Measurements from ENCODE around the gene PCDHGA7. TPM values are rescaled to one million over a fixed set of nuclear protein-coding genes. Genes with fewer than 3 reads are reported as not detected.
"Not testable (repeated sequence)": the region's sequence is repeated elsewhere in the genome, so short reads cannot be mapped to it uniquely, and the experiment has no call there.

The PCDHGA7 gene
- total and polyA plus RNA-seq, 3 experiments from 2014 or later: 0.09 TPM; not detected in 2

DNA sequence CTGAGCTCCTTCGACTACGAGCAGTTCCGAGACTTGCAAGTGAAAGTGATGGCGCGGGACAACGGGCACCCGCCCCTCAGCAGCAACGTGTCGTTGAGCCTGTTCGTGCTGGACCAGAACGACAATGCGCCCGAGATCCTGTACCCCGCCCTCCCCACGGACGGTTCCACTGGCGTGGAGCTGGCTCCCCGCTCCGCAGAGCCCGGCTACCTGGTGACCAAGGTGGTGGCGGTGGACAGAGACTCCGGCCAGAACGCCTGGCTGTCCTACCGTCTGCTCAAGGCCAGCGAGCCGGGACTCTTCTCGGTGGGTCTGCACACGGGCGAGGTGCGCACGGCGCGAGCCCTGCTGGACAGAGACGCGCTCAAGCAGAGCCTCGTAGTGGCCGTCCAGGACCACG is 49.8 kb downstream of the PCDHGA7 start:
- H3K4me1 ChIP-seq (ENCODE audit: insufficient read depth, low read length); POLR2A ChIA-PET; H3K27ac ChIP-seq (ENCODE audit: low read depth, low read length); H3K36me3 ChIP-seq (ENCODE audit: insufficient read depth, low read length); H3K9me3 ChIP-seq (ENCODE audit: low read length); DNase-seq; H3K4me3 ChIP-seq (ENCODE audit: low read length); H3K27me3 ChIP-seq (ENCODE audit: insufficient read depth, low read length, poor library complexity, severe bottlenecking); CTCF ChIA-PET; H3K27ac Mint-ChIP-seq; H3K36me3 Mint-ChIP-seq: not testable (repeated sequence)
- Mint-ChIP-seq H3K4me3 (peak overlapping the region in 1 of 7 donors; percentile 32), H3K9me3 (peaks cover 12 to 48% (median 47%) of the 10 kb centered on the region in 5 donors), H3K27me3 (peaks cover 54 to 63% of the 10 kb centered on the region in 2 donors), H3K4me1 (peaks cover 8 to 11% (median 10%) of the 10 kb centered on the region in 3 donors)

DNA sequence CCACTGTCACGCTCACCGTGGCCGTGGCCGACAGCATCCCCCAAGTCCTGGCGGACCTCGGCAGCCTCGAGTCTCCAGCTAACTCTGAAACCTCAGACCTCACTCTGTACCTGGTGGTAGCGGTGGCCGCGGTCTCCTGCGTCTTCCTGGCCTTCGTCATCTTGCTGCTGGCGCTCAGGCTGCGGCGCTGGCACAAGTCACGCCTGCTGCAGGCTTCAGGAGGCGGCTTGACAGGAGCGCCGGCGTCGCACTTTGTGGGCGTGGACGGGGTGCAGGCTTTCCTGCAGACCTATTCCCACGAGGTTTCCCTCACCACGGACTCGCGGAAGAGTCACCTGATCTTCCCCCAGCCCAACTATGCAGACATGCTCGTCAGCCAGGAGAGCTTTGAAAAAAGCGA is 50.2 kb downstream of the PCDHGA7 start:
- H3K4me3 ChIP-seq (ENCODE audit: low read length); H3K4me3 Mint-ChIP-seq; POLR2A ChIA-PET; CTCF ChIA-PET; DNase-seq; H3K27me3 ChIP-seq (ENCODE audit: insufficient read depth, low read length, poor library complexity, severe bottlenecking); H3K36me3 ChIP-seq (ENCODE audit: insufficient read depth, low read length); H3K4me1 ChIP-seq (ENCODE audit: insufficient read depth, low read length); H3K36me3 Mint-ChIP-seq; H3K27ac Mint-ChIP-seq; H3K27ac ChIP-seq (ENCODE audit: low read depth, low read length); H3K9me3 ChIP-seq (ENCODE audit: low read length): not testable (repeated sequence)
- Mint-ChIP-seq H3K9me3 (peaks cover 12 to 48% (median 47%) of the 10 kb centered on the region in 5 donors), H3K27me3 (peaks cover 51 to 63% of the 10 kb centered on the region in 2 donors), H3K4me1 (peaks cover 8 to 11% (median 10%) of the 10 kb centered on the region in 3 donors)

DNA sequence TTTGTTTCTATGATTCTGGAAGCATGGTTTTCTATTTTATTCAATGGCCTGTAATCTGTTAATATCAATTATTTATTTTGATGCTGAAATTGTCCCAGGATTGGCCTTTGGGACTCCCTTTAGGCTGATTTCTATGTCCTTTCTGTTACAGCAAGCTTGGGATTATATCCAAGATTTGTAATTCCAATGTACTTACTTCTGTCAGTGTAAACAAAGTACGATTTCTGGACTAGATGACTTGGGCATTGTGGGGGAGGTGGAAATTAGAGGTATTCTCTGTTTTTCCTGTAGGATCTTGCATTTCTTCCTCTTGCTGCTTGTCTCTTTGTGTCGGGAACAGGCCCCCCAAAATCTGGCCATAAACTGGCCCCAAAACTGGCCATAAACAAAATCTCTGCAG is 51.5 kb downstream of the PCDHGA7 start:
- Mint-ChIP-seq H3K4me3 (no peak overlapping the region), H3K9me3 (peaks cover 8 to 42% (median 40%) of the 10 kb centered on the region in 5 donors), H3K36me3 (no peaks in the 10 kb centered on the region), H3K4me1 (peaks cover 8 to 11% (median 10%) of the 10 kb centered on the region in 3 donors), H3K27me3 (peaks cover 47 to 59% of the 10 kb centered on the region in 2 donors), H3K27ac (peak overlapping the region in 1 of 8 donors; percentile 6)
- Histone ChIP-seq H3K27ac (ENCODE audit: low read depth, low read length) (no peak overlapping the region), H3K4me3 (ENCODE audit: low read length) (no peak overlapping the region), H3K36me3 (ENCODE audit: insufficient read depth, low read length) (no peaks in the 10 kb centered on the region), H3K4me1 (ENCODE audit: insufficient read depth, low read length) (no peaks in the 10 kb centered on the region), H3K27me3 (ENCODE audit: insufficient read depth, low read length, poor library complexity, severe bottlenecking) (peaks cover 8% of the 10 kb centered on the region), H3K9me3 (ENCODE audit: low read length) (peaks cover 9% of the 10 kb centered on the region)
- POLR2A ChIA-PET: no interaction called here
- CTCF ChIA-PET: no interaction called here
- DNase-seq: no peak

Other genes with a start within 250 kb of the PCDHGA7 start
Only the 30 nearest of the 36 such genes appear.
- not detected for gene PCDHB9, start 195.6 kb upstream of the PCDHGA7 start, total RNA-seq
- gene PCDHB9, start 195.6 kb upstream of the PCDHGA7 start, polyA plus RNA-seq: not detected
- not detected for gene PCDHB10, start 190.4 kb upstream of the PCDHGA7 start, total RNA-seq
- not detected for gene PCDHB10, start 190.4 kb upstream of the PCDHGA7 start, polyA plus RNA-seq
- gene PCDHB11, start 183.1 kb upstream of the PCDHGA7 start, total RNA-seq: not detected
- gene PCDHB11, start 183.1 kb upstream of the PCDHGA7 start, polyA plus RNA-seq: not detected
- not detected for gene PCDHB12, start 174.0 kb upstream of the PCDHGA7 start, total RNA-seq
- gene PCDHB12, start 174.0 kb upstream of the PCDHGA7 start, polyA plus RNA-seq: not detected
- under 1 TPM in 1 of 2 experiments, not detected in 1; 0.04 TPM for gene PCDHB13, start 168.8 kb upstream of the PCDHGA7 start, total RNA-seq
- gene PCDHB13, start 168.8 kb upstream of the PCDHGA7 start, polyA plus RNA-seq: not detected
- gene PCDHB14, start 159.4 kb upstream of the PCDHGA7 start, total RNA-seq: under 1 TPM in 1 of 2 experiments, not detected in 1; 0.09 TPM
- not detected for gene PCDHB14, start 159.4 kb upstream of the PCDHGA7 start, polyA plus RNA-seq
- gene PCDHB15, start 137.3 kb upstream of the PCDHGA7 start, total RNA-seq: not detected
- gene PCDHB15, start 137.3 kb upstream of the PCDHGA7 start, polyA plus RNA-seq: not detected
- under 1 TPM; 0.31 to 0.35 TPM for gene SLC25A2, start 78.7 kb upstream of the PCDHGA7 start, total RNA-seq
- not detected for gene SLC25A2, start 78.7 kb upstream of the PCDHGA7 start, polyA plus RNA-seq
- gene TAF7, start 62.0 kb upstream of the PCDHGA7 start, total RNA-seq: 10 to 100 TPM; 70.9 to 72.2 TPM
- gene TAF7, start 62.0 kb upstream of the PCDHGA7 start, polyA plus RNA-seq: 196 TPM
- gene PCDHGA1, start 52.2 kb upstream of the PCDHGA7 start, total RNA-seq: under 1 TPM; 0.07 to 0.09 TPM
- gene PCDHGA1, start 52.2 kb upstream of the PCDHGA7 start, polyA plus RNA-seq: not detected
- under 1 TPM in 1 of 2 experiments, not detected in 1; 0.07 TPM for gene PCDHGA2, start 44.0 kb upstream of the PCDHGA7 start, total RNA-seq
- not detected for gene PCDHGA2, start 44.0 kb upstream of the PCDHGA7 start, polyA plus RNA-seq
- not detected for gene PCDHGA3, start 38.9 kb upstream of the PCDHGA7 start, total RNA-seq
- gene PCDHGA3, start 38.9 kb upstream of the PCDHGA7 start, polyA plus RNA-seq: not detected
- gene PCDHGB1, start 32.6 kb upstream of the PCDHGA7 start, total RNA-seq: not detected
- not detected for gene PCDHGB1, start 32.6 kb upstream of the PCDHGA7 start, polyA plus RNA-seq
- under 1 TPM; 0.09 to 0.16 TPM for gene PCDHGA4, start 27.7 kb upstream of the PCDHGA7 start, total RNA-seq
- not detected for gene PCDHGA4, start 27.7 kb upstream of the PCDHGA7 start, polyA plus RNA-seq
- gene PCDHGB2, start 22.7 kb upstream of the PCDHGA7 start, total RNA-seq: under 1 TPM; 0.33 to 0.40 TPM
- 0.09 TPM for gene PCDHGB2, start 22.7 kb upstream of the PCDHGA7 start, polyA plus RNA-seq
- gene PCDHGA5, start 18.6 kb upstream of the PCDHGA7 start, total RNA-seq: under 1 TPM; 0.09 to 0.11 TPM
- not detected for gene PCDHGA5, start 18.6 kb upstream of the PCDHGA7 start, polyA plus RNA-seq
- under 1 TPM; 0.18 to 0.28 TPM for gene PCDHGB3, start 12.5 kb upstream of the PCDHGA7 start, total RNA-seq
- not detected for gene PCDHGB3, start 12.5 kb upstream of the PCDHGA7 start, polyA plus RNA-seq
- gene PCDHGA6, start 8.9 kb upstream of the PCDHGA7 start, total RNA-seq: under 1 TPM; 0.15 to 0.22 TPM
- gene PCDHGA6, start 8.9 kb upstream of the PCDHGA7 start, polyA plus RNA-seq: 0.06 TPM
- under 1 TPM in 1 of 2 experiments, not detected in 1; 0.13 TPM for gene PCDHGB4, start 5.0 kb downstream of the PCDHGA7 start, total RNA-seq
- 0.08 TPM for gene PCDHGB4, start 5.0 kb downstream of the PCDHGA7 start, polyA plus RNA-seq
- under 1 TPM in 1 of 2 experiments, not detected in 1; 0.04 TPM for gene PCDHGA8, start 9.9 kb downstream of the PCDHGA7 start, total RNA-seq
- gene PCDHGA8, start 9.9 kb downstream of the PCDHGA7 start, polyA plus RNA-seq: not detected
- gene PCDHGB5, start 15.2 kb downstream of the PCDHGA7 start, total RNA-seq: under 1 TPM; 0.22 to 0.27 TPM
- gene PCDHGB5, start 15.2 kb downstream of the PCDHGA7 start, polyA plus RNA-seq: 0.14 TPM
- under 1 TPM in 1 of 2 experiments, not detected in 1; 0.09 TPM for gene PCDHGA9, start 20.0 kb downstream of the PCDHGA7 start, total RNA-seq
- not detected for gene PCDHGA9, start 20.0 kb downstream of the PCDHGA7 start, polyA plus RNA-seq
- gene PCDHGB6, start 25.3 kb downstream of the PCDHGA7 start, total RNA-seq: under 1 TPM; 0.11 to 0.13 TPM
- 0.25 TPM for gene PCDHGB6, start 25.3 kb downstream of the PCDHGA7 start, polyA plus RNA-seq
- gene PCDHGA10, start 30.2 kb downstream of the PCDHGA7 start, total RNA-seq: under 1 TPM; 0.16 to 0.20 TPM
- 0.07 TPM for gene PCDHGA10, start 30.2 kb downstream of the PCDHGA7 start, polyA plus RNA-seq
- under 1 TPM in 1 of 2 experiments, not detected in 1; 0.11 TPM for gene PCDHGB7, start 34.9 kb downstream of the PCDHGA7 start, total RNA-seq
- not detected for gene PCDHGB7, start 34.9 kb downstream of the PCDHGA7 start, polyA plus RNA-seq
- gene PCDHGA11, start 38.3 kb downstream of the PCDHGA7 start, total RNA-seq: under 1 TPM in 1 of 2 experiments, not detected in 1; 0.13 TPM
- gene PCDHGA11, start 38.3 kb downstream of the PCDHGA7 start, polyA plus RNA-seq: 0.09 TPM
- under 1 TPM in 1 of 2 experiments, not detected in 1; 0.09 TPM for gene PCDHGA12, start 47.8 kb downstream of the PCDHGA7 start, total RNA-seq
- gene PCDHGA12, start 47.8 kb downstream of the PCDHGA7 start, polyA plus RNA-seq: not detected
- under 1 TPM; 0.11 to 0.15 TPM for gene PCDHGC3, start 93.2 kb downstream of the PCDHGA7 start, total RNA-seq
- not detected for gene PCDHGC3, start 93.2 kb downstream of the PCDHGA7 start, polyA plus RNA-seq
- not detected for gene PCDHGC4, start 102.3 kb downstream of the PCDHGA7 start, total RNA-seq
- gene PCDHGC4, start 102.3 kb downstream of the PCDHGA7 start, polyA plus RNA-seq: not detected
- not detected for gene PCDHGC5, start 106.3 kb downstream of the PCDHGA7 start, total RNA-seq
- gene PCDHGC5, start 106.3 kb downstream of the PCDHGA7 start, polyA plus RNA-seq: not detected

All from CD8-positive, alpha-beta memory T cell (primary cell).